Memory B cell (primary cell): ENCODE data around the gene RABGAP1L.

Source experiments
- ATAC-seq: fragments of 150-1000 bp; cut with Tn5 transposase; 2 replicates; pipeline ENCODE4 v1.10.0; 2021; ENCODE audit warnings: low read depth, mild to moderate bottlenecking, moderate library complexity
- DNase-seq, 2 donors: peaks; one replicate each; pipeline ENCODE4 v3.0.0; 2022; ENCODE audit warnings: low spot score in 2 of 2
- H3K27ac Mint-ChIP-seq: one replicate; pipeline ENCODE4 v1.8.0; 2022; ENCODE audit warnings: mild to moderate bottlenecking, moderate library complexity, mixed read lengths
- H3K27me3 Mint-ChIP-seq: one replicate; pipeline ENCODE4 v1.8.0; 2022; ENCODE audit warnings: mixed read lengths
- H3K36me3 Mint-ChIP-seq: one replicate; pipeline ENCODE4 v1.8.0; 2022; ENCODE audit warnings: mild to moderate bottlenecking, mixed read lengths
- H3K4me1 Mint-ChIP-seq: one replicate; pipeline ENCODE4 v1.8.0; 2022; ENCODE audit warnings: mixed read lengths
- H3K4me3 Mint-ChIP-seq: one replicate; pipeline ENCODE4 v1.8.0; 2022; ENCODE audit warnings: mild to moderate bottlenecking, moderate library complexity, mixed read lengths
- H3K9me3 Mint-ChIP-seq: one replicate; pipeline ENCODE4 v1.8.0; 2022; ENCODE audit warnings: mixed read lengths

The RABGAP1L gene

DNA sequence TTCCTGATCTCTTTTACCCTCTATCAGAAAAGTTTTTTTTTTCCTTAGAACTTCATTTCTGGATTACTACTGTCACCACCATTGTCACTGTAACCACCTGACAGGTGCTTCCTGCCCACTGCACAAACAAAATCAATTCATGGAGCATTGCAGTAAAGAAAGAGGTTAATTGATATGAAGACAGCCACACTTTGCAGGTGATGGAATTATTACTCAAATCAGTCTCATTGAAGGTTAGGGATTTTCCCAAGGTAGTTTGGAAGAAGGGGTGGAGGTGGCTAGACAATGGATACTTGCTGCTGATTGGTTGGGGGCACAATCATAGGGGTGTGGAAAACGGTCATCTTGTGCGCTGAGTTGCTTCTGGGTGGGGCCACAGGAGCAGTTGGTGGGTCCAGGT lies 609.6 kb downstream of the RABGAP1L start:
- Mint-ChIP-seq H3K36me3 (peaks cover 8% of the 10 kb centered on the region), H3K4me3 (no peak overlapping the region), H3K27me3 (no peaks in the 10 kb centered on the region), H3K9me3 (no peaks in the 10 kb centered on the region), H3K27ac (peak overlapping the region; percentile 1), H3K4me1 (peaks cover 2% of the 10 kb centered on the region)
- DNase-seq (no peak), ATAC-seq (no peak)

- Mint-ChIP-seq H3K36me3 (peaks cover 5% of the 10 kb centered on the region), H3K9me3 (no peaks in the 10 kb centered on the region), H3K27me3 (no peaks in the 10 kb centered on the region), H3K27ac (no peak overlapping the region), H3K4me3 (no peak overlapping the region), H3K4me1 (peaks cover 2% of the 10 kb centered on the region)
- DNase-seq, result peak in 1 of 2 donors; percentile 25
- ATAC-seq, result peak; percentile 59
Observed at GRCh38 chr1:174769961-174770549, 610.7 kb downstream of the RABGAP1L start.

DNA sequence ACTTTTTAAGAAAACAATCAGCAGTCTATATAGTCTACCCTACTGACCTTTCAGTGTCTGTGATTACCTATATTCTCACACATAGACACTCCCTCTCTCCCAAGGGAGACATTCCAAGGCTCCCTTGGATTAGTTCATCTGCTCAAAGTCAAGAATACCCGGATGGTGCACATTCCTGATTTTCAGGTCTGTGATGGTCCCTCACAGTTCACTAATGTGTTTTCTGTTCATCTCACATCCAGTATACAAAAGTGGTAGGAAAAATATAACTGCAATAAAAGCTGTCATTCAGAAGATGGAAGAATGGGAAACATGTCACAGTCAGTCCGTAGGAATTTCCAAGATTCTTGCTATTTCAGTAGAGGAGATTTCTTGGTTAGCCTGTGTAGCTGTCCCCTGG lies 616.3 kb downstream of the RABGAP1L start:
- Mint-ChIP-seq H3K4me3 (no peak overlapping the region), H3K36me3 (peaks cover 6% of the 10 kb centered on the region), H3K9me3 (peaks cover 2% of the 10 kb centered on the region), H3K27me3 (no peaks in the 10 kb centered on the region), H3K4me1 (peaks cover 3% of the 10 kb centered on the region), H3K27ac (no peak overlapping the region)
- ATAC-seq (no peak), DNase-seq (no peak)

- no peak for DNase-seq
- H3K4me3 Mint-ChIP-seq, result no peak overlapping the region
- peak; percentile 86 for ATAC-seq
- H3K9me3 Mint-ChIP-seq, result peaks cover 2% of the 10 kb centered on the region
- peaks cover 3% of the 10 kb centered on the region for H3K4me1 Mint-ChIP-seq
- H3K27ac Mint-ChIP-seq, result no peak overlapping the region
- no peaks in the 10 kb centered on the region for H3K27me3 Mint-ChIP-seq
- peaks cover 8% of the 10 kb centered on the region for H3K36me3 Mint-ChIP-seq
Observed at GRCh38 chr1:174777262-174777661, 617.9 kb downstream of the RABGAP1L start.

DNA sequence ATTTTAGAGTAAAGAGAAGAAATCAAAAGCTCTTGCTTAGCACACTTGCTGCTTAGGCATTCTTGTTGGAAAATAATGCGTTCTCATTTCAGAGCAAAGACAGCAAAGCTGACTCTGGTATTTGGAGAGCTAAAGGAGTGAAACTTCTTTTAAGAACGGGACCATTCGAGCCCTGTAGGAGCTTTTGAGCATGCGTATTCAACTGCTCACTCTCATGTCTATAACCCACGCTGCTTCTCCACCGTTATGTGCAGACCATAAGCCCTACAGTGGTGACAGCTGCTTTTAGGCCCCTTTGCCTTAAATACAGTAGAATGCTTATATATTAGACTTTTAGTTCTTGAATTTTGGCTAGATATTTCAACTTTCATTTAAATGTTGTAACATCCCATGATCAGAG lies 626.2 kb downstream of the RABGAP1L start:
- DNase-seq, result no peak
- H3K27me3 Mint-ChIP-seq, result no peaks in the 10 kb centered on the region

DNA sequence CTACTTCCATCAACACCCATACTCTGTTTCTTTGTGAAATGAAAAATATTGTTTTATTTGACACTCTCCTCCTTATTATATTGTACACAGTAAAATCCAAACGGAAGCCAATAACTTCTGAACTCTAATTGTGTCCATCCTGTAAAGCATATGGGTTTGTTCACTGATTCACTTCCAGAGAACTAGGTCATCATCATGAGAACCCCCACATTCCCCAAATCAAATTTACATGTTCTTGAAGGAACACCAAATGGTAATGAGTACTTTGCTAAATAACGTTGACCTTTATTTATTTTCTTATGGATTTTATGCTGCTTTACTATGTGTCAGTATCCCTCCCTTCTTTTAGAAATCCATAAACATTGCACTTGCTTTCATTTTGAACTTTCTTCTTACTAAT lies 627.0 kb downstream of the RABGAP1L start:
- H3K27ac Mint-ChIP-seq, result no peak overlapping the region
- DNase-seq (no peak), ATAC-seq (no peak)
- no peaks in the 10 kb centered on the region for H3K27me3 Mint-ChIP-seq
- H3K36me3 Mint-ChIP-seq, result peaks cover 4% of the 10 kb centered on the region
- H3K4me1 Mint-ChIP-seq, result peaks cover 5% of the 10 kb centered on the region
- H3K9me3 Mint-ChIP-seq, result no peaks in the 10 kb centered on the region
- H3K4me3 Mint-ChIP-seq, result no peak overlapping the region

More for the DNA sequence above, 626.2 kb downstream of the RABGAP1L start:
- Mint-ChIP-seq H3K36me3 (peaks cover 6% of the 10 kb centered on the region), H3K27ac (no peak overlapping the region), H3K9me3 (no peaks in the 10 kb centered on the region), H3K4me3 (no peak overlapping the region), H3K4me1 (peaks cover 5% of the 10 kb centered on the region)
- ATAC-seq, result no peak

DNA sequence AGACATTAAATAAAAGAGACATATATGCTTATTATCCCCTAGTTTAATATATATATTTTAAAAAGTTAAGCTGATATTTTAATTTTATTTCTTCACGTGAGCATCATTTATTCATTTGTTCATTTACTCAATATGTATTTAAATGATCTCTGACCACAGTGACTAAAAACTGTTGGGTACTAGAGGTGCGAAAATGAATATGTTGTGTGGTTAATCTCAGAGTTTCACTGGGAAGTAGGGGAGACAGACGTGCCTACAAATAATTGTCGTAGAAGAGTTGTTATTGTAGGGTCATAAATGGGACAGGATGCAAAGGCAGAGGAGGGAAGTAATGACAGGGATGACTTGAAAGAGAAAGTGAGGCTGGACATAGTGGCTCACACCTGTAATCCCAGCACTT lies 627.4 kb downstream of the RABGAP1L start:
- no peak for ATAC-seq
- Mint-ChIP-seq H3K9me3 (no peaks in the 10 kb centered on the region), H3K4me3 (no peak overlapping the region), H3K36me3 (peaks cover 4% of the 10 kb centered on the region), H3K27ac (no peak overlapping the region), H3K27me3 (no peaks in the 10 kb centered on the region), H3K4me1 (peaks cover 5% of the 10 kb centered on the region)
- no peak for DNase-seq

DNA sequence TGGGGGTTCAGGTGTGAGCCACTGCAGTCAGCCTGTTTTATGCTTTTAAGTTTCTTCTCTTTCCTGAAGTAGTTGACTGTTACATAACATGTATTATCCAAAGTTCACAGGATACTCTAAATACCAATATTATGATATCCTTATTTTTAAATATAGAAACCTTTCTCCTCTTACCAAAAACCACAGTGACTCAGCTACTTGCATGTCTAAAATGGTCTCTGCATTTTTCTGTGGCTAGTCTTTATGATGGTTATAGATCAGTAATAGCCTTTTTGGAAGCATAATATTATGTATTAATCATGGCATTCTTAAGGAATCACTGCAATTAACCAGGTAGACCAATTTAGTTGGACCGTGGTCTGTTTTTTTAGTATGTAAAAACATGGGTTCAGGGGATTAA lies 629.7 kb downstream of the RABGAP1L start:
- ATAC-seq (no peak), DNase-seq (no peak)
- no peaks in the 10 kb centered on the region for H3K9me3 Mint-ChIP-seq
- H3K27me3 Mint-ChIP-seq, result no peaks in the 10 kb centered on the region
- no peak overlapping the region for H3K27ac Mint-ChIP-seq
- no peaks in the 10 kb centered on the region for H3K36me3 Mint-ChIP-seq
- peaks cover 5% of the 10 kb centered on the region for H3K4me1 Mint-ChIP-seq
- H3K4me3 Mint-ChIP-seq, result no peak overlapping the region

DNA sequence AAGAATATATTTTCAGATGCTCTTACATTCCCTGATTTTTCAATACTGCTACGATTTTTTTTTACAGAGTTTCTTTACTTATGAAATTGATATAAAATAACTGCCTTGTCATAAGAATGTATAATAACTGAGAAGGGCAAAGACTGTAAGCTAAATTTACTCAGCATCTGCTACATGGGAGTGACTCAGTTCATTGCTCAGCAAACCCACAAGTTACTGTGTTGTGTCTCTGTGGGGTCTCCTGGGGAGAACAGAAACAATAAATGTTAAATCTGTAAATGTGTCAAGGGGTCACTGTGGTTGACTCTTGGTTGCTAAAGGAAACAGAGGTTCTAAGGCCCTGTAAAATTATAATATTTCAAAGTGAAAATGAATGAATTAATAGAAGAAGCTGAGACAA lies 630.1 kb downstream of the RABGAP1L start:
- no peak for ATAC-seq
- no peak for DNase-seq
- Mint-ChIP-seq H3K4me1 (peaks cover 5% of the 10 kb centered on the region), H3K27ac (no peak overlapping the region), H3K27me3 (no peaks in the 10 kb centered on the region), H3K9me3 (no peaks in the 10 kb centered on the region), H3K4me3 (no peak overlapping the region), H3K36me3 (no peaks in the 10 kb centered on the region)

- Mint-ChIP-seq H3K4me3 (no peak overlapping the region), H3K27me3 (no peaks in the 10 kb centered on the region)
Observed at GRCh38 chr1:174791863-174792262, 632.5 kb downstream of the RABGAP1L start.

DNA sequence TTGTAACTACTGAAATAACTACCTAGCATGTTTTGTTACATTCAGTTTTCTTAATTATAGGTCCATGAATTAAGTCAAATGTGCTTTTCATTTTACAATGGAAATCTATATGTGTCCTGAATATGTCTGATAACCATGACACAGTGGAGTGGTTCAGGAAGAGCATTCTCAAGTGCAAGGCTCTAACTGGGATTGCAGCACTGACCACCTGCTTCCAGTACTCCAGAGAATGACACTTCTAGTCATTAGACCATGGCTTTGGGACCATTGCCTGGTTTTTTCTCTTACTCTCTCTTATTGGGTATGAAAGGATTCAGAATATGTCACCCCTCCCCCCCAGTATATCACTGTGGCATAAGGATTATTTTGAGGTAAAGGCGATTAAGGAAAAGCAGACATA lies 635.5 kb downstream of the RABGAP1L start:
- H3K36me3 Mint-ChIP-seq, result no peaks in the 10 kb centered on the region
- ATAC-seq, result no peak
- no peaks in the 10 kb centered on the region for H3K9me3 Mint-ChIP-seq
- DNase-seq, result no peak
- H3K27me3 Mint-ChIP-seq, result no peaks in the 10 kb centered on the region
- H3K4me3 Mint-ChIP-seq, result no peak overlapping the region
- H3K4me1 Mint-ChIP-seq, result peaks cover 4% of the 10 kb centered on the region
- H3K27ac Mint-ChIP-seq, result peak overlapping the region; percentile 35

More at GRCh38 chr1:174791863-174792262, 632.5 kb downstream of the RABGAP1L start:
- H3K36me3 Mint-ChIP-seq, result no peaks in the 10 kb centered on the region
- ATAC-seq (no peak), DNase-seq (no peak)
- no peaks in the 10 kb centered on the region for H3K9me3 Mint-ChIP-seq
- H3K27ac Mint-ChIP-seq, result no peak overlapping the region
- H3K4me1 Mint-ChIP-seq, result peaks cover under 1% of the 10 kb centered on the region

DNA sequence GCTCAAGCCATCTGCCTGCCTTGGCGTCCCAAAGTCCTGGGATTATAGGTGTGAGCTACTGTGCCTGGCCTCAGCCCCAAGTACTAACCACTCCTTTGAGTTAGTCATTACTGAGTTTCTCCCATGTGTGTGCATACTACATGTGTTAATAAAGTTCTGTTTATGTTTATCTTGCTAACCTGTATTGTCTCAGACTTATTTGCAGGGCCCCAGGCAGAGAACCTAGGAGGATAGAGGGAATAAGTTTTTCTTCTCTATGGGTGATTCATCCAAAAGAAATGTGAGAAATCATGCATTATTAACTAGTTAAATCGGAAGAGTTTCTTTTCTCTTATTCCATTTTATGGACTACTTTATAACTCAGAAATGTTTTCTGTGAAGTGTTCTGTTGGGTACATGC lies 636.5 kb downstream of the RABGAP1L start:
- ATAC-seq, result no peak
- Mint-ChIP-seq H3K36me3 (no peaks in the 10 kb centered on the region), H3K4me1 (peaks cover 4% of the 10 kb centered on the region), H3K27me3 (no peaks in the 10 kb centered on the region), H3K27ac (peak overlapping the region; percentile 65), H3K4me3 (no peak overlapping the region), H3K9me3 (no peaks in the 10 kb centered on the region)
- DNase-seq, result no peak

DNA sequence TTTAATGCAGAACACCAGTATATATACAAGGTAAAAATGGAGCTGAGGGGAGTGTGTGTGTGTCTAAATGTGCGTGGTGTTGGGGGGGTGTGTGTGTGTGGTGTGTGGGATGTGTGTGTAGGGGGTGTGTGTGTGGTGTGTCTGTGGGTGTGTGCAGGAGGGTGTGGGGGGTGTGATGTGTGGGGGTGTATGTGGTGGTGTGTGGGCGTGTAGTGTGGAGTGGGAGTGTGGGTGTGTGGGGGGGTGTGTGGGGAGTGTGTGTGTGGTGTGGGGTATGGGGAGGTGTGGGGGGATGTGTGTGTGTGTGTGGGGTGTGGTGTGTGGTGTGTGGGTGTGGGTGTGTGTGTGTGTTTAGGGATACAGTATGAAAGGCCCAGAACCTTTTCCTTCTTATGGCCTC lies 638.1 kb downstream of the RABGAP1L start:
- H3K4me1 Mint-ChIP-seq, result peaks cover 4% of the 10 kb centered on the region

GRCh38 chr1:174799136-174799479 lies 639.8 kb downstream of the RABGAP1L start:
- Mint-ChIP-seq H3K4me3 (no peak overlapping the region), H3K4me1 (peaks cover 4% of the 10 kb centered on the region), H3K36me3 (no peaks in the 10 kb centered on the region), H3K9me3 (no peaks in the 10 kb centered on the region), H3K27ac (no peak overlapping the region), H3K27me3 (no peaks in the 10 kb centered on the region)
- ATAC-seq, result no peak
- DNase-seq, result no peak

More for the DNA sequence above, 638.1 kb downstream of the RABGAP1L start:
- Mint-ChIP-seq H3K4me3 (no peak overlapping the region), H3K9me3 (no peaks in the 10 kb centered on the region), H3K36me3 (no peaks in the 10 kb centered on the region), H3K27ac (peak overlapping the region; percentile 51), H3K27me3 (no peaks in the 10 kb centered on the region)
- DNase-seq (no peak), ATAC-seq (no peak)

- Mint-ChIP-seq H3K27me3 (no peaks in the 10 kb centered on the region), H3K4me3 (no peak overlapping the region), H3K4me1 (peaks cover 4% of the 10 kb centered on the region), H3K27ac (no peak overlapping the region), H3K9me3 (no peaks in the 10 kb centered on the region), H3K36me3 (no peaks in the 10 kb centered on the region)
- DNase-seq (peak in 1 of 2 donors; percentile 23), ATAC-seq (no peak)
Observed at GRCh38 chr1:174800216-174800851, 641.0 kb downstream of the RABGAP1L start.
